ENCODE results near the gene CRLF2.
A peak's percentile ranks its signal among the peaks of the same experiment; 100 is the strongest.
"Not testable (repeated sequence)": the region's sequence is repeated elsewhere in the genome, so short reads cannot be mapped to it uniquely, and the experiment has no call there.

CRLF2 gene

GRCh38 chrX:1212532-1212931, at the start of gene CRLF2:
CRLF2 (minus strand) TSS chrX:1212649; CDS start chrX:1212634, 15 bp downstream.
- no peak for DNase-seq

GRCh38 chrX:1261771-1262170, 49.3 kb upstream of the CRLF2 start:
- not testable (repeated sequence) for DNase-seq

GRCh38 chrX:1261285-1261684, 48.8 kb upstream of the CRLF2 start:
- no peak for DNase-seq

DNA sequence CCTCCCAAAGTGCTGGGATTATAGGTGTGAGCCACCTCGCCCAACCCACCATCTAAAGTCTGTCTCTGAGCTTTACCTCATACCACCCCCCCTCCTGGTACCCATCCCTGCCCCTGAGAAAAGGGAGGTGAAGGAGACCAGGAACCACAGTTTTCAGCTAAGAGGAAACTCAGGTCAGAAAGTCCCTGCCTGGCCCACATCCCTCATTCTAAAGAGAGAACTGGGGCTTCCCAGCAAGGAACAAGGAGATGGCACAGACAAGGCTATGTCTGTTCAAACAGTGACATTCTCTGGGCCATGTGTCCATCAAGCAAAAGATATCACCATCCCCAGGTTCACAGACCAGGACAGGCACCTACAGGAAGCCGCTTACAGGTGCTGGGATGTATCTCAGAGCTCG, 40.4 kb upstream of the CRLF2 start:
- no peak for DNase-seq

- no peak for DNase-seq
These were observed 36.8 kb upstream of the CRLF2 start for GRCh38 chrX:1249101-1249887.

GRCh38 chrX:1248331-1249061, 36.0 kb upstream of the CRLF2 start:
- DNase-seq: no peak

GRCh38 chrX:1246816-1247215, 34.4 kb upstream of the CRLF2 start:
- DNase-seq: peak; percentile 40 to 55

DNA sequence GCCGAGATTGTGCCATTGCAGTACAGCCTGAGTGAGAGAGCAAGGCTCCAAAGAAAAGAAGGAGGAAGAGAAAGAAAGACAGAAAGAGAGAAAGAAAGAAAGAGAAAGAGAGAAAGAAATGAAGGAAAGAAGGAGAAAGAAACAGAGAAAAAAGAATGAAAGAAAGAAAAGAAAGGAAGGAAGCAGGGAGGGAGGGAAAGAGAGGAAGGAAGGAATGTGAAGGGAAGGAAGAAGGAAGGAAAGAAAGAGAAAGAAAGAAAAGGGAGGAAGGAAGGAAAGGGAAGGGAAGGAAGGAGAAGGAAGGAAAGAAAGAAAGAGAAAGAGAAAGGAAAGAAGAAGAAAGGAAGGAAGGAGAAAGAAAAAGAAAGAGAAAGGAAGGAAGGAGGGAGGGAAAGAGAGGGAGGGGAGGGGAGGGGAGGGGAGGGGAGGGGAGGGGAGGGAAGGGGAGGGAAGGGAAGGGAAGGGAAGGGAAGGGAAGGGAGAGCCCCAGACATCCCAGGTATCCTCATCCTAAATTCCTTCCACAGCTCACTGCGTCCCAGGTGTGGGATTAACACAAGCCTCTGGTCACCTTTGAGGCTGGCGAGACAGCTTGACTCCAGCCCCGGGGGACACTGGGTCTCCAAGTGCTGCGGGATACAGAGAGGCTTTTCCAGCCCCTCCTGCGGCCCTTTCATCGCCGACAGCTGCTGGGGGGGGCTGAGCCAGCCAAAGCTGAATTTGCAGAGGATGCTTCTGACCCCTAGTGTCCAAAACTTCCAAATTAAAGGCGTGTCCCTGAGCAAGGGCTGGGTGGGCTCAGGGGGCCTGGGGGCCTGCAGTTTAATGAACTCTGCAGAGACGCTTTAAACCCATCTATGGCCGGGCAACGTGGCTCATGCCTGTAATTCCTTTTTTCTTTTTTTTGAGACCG, 32.0 kb upstream of the CRLF2 start:
- DNase-seq: no peak

GRCh38 chrX:1242891-1243402, 30.5 kb upstream of the CRLF2 start:
- no peak for DNase-seq

DNA sequence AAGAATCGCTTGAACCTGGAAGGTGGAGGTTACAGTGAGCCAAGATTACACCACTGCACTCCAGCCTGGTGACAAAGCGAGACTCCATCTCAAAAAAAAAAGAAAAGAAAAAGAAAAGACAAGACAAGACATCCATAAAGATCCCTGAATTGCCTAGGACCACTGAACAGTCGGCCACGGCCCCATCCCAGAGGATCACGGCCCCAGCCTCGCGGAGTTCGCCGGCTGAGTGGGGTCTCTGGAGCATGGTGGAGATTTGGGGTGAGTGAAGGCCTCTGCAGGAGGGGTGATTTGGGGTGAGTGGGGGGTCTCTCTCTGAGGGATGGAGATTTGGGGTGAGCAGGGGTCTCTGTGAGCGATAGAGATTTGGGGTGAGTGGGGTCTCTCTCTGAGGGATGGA, 28.1 kb upstream of the CRLF2 start:
- not testable (repeated sequence) for DNase-seq

DNA sequence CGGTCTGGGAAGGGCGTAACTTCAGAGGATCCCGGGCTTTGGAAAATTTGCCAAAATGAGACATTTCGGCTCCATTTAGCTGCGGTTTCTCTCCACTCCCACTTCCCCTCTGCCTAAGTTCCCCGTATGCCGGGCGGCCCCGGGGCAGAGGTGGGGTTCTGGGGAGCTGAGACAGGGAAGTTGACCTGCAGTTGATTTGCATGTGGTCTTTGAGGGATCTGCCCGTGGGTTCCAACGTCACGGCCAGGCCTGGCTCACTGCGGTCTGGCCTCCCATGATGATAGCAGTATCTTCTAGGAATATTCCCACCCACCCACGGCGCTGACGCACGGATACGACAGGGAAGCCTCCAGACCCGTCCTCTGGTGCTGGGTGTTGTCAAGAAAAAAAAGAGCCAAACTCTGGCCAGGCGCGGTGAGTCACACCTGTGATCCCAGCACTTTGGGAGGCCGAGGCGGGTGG, 27.3 kb upstream of the CRLF2 start:
- DNase-seq: no peak

- DNase-seq: no peak
These were observed 19.5 kb upstream of the CRLF2 start for GRCh38 chrX:1231850-1232465.

DNA sequence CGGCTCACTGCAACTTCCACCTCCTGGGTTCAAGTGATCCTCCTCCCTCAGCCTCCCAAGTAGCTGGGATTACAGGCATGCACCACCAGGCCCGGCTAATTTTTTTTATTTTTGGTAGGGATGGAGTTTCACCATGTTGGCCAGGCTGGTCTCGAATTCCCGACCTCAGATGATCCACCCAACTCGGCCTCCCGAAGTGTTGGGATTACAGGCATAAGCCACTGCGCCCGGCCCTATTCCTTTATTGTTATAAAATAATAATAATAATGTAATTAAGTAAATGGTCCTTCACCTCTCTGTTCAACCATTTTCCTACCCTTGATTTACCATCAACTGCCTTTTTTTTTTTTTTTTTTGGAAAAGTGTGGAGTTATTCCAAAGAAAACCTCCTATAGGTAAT, 15.7 kb upstream of the CRLF2 start:
- DNase-seq: not testable (repeated sequence)

DNA sequence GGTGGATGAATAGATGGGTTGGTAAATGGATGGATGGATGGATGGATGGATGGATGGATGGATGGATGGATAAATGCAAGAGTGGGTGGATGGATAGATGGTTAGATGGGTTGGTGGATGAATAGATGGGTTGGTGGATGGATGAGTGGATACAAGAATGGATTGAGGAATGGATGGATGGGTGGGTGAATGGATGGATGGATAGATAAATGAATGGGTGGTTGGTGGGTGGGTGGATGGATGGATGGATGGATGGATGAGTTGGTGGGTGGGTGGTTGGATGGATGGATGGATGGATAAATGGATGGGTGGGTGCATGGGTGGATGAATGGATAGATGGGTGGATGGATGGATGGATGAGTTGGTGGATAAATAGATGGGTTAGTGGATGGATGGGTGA, 13.8 kb upstream of the CRLF2 start:
- DNase-seq: no peak

DNA sequence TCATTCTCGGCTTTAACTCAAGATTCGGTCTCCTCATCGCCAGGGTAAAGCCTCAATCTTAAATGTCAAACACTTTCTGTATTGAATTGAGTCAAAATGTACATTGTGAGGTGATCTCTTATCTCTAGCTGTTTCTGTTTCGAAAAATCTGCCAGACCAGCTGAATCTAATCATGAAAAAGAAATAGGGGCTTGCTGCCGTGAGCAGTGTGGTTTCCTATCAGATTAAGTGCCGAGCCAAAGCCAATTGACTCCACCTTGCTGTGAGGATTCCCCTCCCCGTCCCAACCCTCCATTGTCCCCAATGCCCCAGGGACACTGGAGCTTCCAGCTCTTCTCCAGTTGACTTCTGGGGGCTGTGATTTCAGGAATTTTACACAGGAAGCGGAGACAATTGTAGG, 12.5 kb upstream of the CRLF2 start:
- no peak for DNase-seq

GRCh38 chrX:1223242-1223600, 10.8 kb upstream of the CRLF2 start:
- no peak for DNase-seq

DNA sequence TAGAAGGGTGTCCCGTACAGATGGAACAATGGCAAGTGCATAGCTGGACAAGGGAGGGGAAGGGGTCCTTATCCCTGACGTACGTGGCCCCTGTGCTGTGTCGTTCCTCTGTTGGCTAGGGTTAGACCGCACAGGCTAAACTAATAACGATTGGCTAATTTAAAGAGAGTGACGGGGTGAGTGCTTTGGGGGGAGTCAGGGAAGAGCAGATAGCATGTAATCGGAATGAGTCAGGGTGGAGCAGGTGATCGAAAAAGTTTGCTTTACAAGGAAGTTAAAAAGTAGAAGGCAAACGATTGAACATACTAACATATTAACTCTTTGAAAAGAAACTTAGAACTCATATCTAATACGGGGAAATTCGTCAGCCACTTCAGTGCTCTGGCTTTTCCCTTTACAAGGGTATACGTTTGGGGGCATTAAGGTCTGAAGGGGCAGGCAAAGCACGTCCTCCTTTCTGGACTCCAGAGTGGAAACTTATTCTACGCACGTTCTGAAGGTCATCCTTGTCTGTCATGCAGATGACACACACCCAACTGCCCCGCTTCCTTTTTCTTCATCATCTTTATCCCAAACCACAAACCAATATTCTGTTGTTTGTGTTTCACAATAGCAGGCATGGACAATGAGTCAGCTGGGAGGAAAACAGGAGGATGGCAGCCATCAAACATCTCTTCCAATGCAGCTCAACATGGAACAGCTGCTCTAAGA, 10.2 kb upstream of the CRLF2 start:
- no peak for DNase-seq

- no peak for DNase-seq
These were observed 8.9 kb upstream of the CRLF2 start for GRCh38 chrX:1221296-1221845.

GRCh38 chrX:1218286-1218685, 5.8 kb upstream of the CRLF2 start:
- no peak for DNase-seq

GRCh38 chrX:1215123-1215823, 2.8 kb upstream of the CRLF2 start:
- no peak for DNase-seq

GRCh38 chrX:1213971-1214370, 1.5 kb upstream of the CRLF2 start:
- DNase-seq: no peak
